ENCODE data around the gene ACADM.
A peak's percentile ranks its signal among the peaks of the same experiment; 100 is the strongest.

- TF ChIP-seq, protein P1, sequence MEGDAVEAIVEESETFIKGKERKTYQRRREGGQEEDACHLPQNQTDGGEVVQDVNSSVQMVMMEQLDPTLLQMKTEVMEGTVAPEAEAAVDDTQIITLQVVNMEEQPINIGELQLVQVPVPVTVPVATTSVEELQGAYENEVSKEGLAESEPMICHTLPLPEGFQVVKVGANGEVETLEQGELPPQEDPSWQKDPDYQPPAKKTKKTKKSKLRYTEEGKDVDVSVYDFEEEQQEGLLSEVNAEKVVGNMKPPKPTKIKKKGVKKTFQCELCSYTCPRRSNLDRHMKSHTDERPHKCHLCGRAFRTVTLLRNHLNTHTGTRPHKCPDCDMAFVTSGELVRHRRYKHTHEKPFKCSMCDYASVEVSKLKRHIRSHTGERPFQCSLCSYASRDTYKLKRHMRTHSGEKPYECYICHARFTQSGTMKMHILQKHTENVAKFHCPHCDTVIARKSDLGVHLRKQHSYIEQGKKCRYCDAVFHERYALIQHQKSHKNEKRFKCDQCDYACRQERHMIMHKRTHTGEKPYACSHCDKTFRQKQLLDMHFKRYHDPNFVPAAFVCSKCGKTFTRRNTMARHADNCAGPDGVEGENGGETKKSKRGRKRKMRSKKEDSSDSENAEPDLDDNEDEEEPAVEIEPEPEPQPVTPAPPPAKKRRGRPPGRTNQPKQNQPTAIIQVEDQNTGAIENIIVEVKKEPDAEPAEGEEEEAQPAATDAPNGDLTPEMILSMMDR (IDR thresholded peaks at IDR 0.05; ENCODE audit: extremely low read depth in 1 of 2, insufficient read depth in 1 of 2, low read depth in 1 of 2, low read length in 2 of 2), result no peak
- TF ChIP-seq MYC (IDR thresholded peaks at IDR 0.05; ENCODE audit: low read depth, low read length) (no peak), FOS (IDR thresholded peaks at IDR 0.05; ENCODE audit: borderline replicate concordance, insufficient read depth, low read length) (peak; percentile 82), EZH2 (IDR thresholded peaks at IDR 0.05; ENCODE audit: borderline replicate concordance, low read depth, low read length, severe bottlenecking) (no peak), MAX (IDR thresholded peaks at IDR 0.05; ENCODE audit: insufficient read depth, insufficient read length) (no peak), POLR2A (IDR thresholded peaks at IDR 0.05; ENCODE audit: low read depth, low read length) (no peak), POLR2AphosphoS5 (IDR thresholded peaks at IDR 0.05; ENCODE audit: insufficient read depth, low read depth, low read length) (no peak)
Observed at GRCh38 chr1:75765697-75766355, 41.3 kb downstream of the ACADM start.

Measured in endothelial cell of umbilical vein (primary cell).